Gastrocnemius medialis (tissue), 4 donors: ENCODE data around the gene C11orf24.

Experiments used
- CTCF ChIP-seq, 5 experiments: fragments of 450-650 bp in 3 of 5; fragments of 200-600 bp in 2 of 5; sonication (generic) in 2 of 5; IDR thresholded peaks in 4 of 5; conservative IDR thresholded peaks in 1 of 5; 1 replicate in 4 of 5; 2 replicates in 1 of 5; pipeline ENCODE4 v1.5.1; 2016 to 2019; ENCODE audit warnings: antibody characterized with exemption in 5 of 5, mild to moderate bottlenecking in 3 of 5, moderate library complexity in 3 of 5
- POLR2A ChIP-seq, 2 donors: fragments of 450-650 bp; IDR thresholded peaks; one replicate each; pipeline ENCODE4 v1.6.1; 2017; ENCODE audit warnings: antibody characterized with exemption in 2 of 2, mild to moderate bottlenecking in 2 of 2, moderate library complexity in 2 of 2

GRCh38 chr11:68264741-68265540, 6.8 kb downstream of the C11orf24 start:
- TF ChIP-seq CTCF (IDR thresholded peaks at IDR 0.05 in 4 of 5, conservative IDR thresholded peaks at IDR 0.05 in 1 of 5) (no peak), POLR2A (IDR thresholded peaks at IDR 0.05) (no peak)
